GM18505 (cell line): Measurements from ENCODE around the gene GPR171.
A peak's percentile ranks its signal among the peaks of the same experiment; 100 is the strongest.
"Not testable (repeated sequence)": the region's sequence is repeated elsewhere in the genome, so short reads cannot be mapped to it uniquely, and the experiment has no call there.

ENCODE experiments used
- ATAC-seq: cut with Tn5 transposase; IDR thresholded peaks from one replicate; pipeline ENCODE4 v1.9.1; 2021; ENCODE audit not compliant: unreplicated experiment
- POLR2A ChIP-seq: IDR thresholded peaks from 4 replicates; pipeline ENCODE4 v1.6.1; 2011; ENCODE audit warnings: borderline replicate concordance; ENCODE audit not compliant: insufficient read depth, insufficient read length; ENCODE audit errors: extremely low read depth

GPR171 gene, protein sequence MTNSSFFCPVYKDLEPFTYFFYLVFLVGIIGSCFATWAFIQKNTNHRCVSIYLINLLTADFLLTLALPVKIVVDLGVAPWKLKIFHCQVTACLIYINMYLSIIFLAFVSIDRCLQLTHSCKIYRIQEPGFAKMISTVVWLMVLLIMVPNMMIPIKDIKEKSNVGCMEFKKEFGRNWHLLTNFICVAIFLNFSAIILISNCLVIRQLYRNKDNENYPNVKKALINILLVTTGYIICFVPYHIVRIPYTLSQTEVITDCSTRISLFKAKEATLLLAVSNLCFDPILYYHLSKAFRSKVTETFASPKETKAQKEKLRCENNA

DNA sequence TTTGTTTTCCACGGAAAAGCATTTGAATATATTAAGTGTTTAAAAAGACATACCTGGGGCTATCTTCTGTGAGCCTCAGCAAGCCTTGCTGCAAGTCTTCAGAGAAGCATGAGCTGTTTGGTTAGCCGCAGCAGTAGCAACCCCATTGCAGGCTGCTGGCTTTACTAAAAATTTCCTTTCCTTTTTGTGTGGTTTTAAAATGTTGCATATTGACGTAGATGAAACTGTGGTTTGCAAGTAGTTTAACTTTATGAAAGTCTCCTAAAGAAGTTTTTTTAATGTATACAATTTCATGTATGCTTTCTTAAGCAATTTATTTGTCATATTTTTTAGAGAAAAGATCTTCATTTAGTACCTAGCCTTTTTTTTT, at the start of gene GPR171:
Gene GPR171, minus strand, starts transcription at position 166 of the 370 bp plus-strand sequence. CDS start 3,830 bp downstream, outside the sequence.
- no peak for TF ChIP-seq POLR2A
- peak; percentile 81 for ATAC-seq

DNA sequence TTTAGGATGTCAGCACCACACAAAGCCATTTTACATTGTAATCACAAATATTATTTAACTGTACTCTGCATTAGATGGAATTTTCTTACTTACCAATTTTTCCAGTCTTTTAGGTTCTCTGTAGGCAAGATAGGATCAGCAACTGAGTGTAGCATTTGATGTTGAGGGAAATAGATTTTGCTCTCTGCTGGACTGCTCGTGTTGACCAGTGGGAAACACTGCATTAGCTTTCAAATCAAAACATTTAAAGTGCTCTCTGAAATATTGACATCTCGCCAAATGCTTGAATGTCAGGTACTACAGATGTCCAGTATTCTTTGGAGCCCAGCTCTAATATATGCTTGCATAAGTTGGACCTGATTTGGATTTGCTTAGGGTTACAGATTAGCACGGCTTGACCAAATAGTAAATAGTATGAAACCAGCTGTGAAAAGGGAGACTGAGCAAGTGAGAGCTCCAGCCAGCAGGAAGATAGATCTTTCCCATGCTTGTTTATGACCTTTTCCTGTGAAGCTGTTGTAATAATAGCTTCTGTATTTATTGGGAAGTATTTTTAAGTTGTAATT, 45.8 kb upstream of the GPR171 start:
- no peak for TF ChIP-seq POLR2A
- ATAC-seq: no peak

DNA sequence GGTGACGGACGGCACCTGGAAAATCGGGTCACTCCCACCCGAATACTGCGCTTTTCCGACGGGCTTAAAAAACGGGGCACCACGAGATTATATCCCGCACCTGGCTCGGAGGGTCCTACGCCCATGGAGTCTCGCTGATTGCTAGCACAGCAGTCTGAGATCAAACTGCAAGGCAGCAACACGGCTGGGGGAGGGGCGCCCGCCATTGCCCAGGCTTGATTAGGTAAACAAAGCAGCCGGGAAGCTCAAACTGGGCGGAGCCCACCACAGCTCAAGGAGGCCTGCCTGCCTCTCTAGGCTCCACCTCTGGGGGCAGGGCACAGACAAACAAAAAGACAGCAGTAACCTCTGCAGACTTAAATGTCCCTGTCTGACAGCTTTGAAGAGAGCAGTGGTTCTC, 39.0 kb upstream of the GPR171 start:
- ATAC-seq: not testable (repeated sequence)

DNA sequence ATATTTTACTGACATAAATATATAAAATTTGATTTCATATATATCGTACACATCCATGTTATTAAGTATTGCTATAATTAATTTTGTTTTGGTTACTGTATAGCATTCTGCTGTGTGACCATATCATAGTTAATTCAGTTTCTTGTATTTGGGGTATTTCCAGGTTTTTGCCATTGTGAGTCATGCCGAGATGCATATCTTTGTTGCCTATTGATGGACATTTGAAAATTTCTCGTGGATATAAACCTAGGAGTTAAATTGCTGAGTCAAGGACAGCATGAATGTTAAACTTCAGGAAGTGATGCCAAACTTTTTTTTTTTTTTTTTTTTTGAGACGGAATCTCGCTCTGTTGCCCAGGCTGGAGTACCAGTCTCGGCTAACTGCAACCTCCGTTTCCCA, 33.7 kb upstream of the GPR171 start:
- TF ChIP-seq POLR2A: no peak
- no peak for ATAC-seq

DNA sequence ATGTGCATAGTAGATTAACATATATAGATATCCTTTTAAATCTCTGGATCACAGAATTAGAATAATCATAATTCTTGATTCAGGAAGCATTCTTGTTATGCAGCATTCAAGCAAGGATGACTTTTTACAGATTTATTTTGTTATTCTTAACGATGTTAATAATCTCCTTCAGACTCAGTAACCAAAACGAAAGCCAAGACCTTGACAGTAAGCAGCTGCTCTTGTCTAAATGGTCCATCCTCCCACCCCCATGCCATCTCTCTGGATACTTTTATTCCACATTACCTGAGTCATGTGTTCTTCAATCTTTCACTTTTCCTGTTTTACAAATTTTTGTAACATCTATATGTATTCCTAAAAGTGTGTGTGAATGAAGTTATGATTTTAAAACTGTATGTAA, 33.3 kb upstream of the GPR171 start:
- ATAC-seq: no peak
- TF ChIP-seq POLR2A: no peak

DNA sequence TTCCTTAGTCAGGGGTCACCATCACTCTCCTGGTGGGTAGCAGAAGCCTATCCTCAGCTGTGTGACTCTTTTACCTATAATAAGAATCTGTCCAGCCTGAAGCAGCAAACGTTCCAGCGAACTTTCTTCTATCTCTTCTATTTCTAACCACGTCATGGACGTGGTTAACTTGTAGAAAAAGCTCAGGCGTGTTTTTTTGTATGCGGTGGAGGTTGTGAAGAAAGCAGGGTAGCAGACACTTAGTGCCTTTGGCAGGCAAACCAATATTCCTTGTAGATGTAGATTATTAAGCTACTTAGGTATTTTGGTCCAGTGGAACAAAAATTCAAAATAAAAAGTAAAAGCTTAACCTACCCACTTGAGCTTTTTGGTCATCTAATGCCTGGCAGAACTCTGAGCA, 31.8 kb upstream of the GPR171 start:
- no peak for TF ChIP-seq POLR2A
- ATAC-seq: no peak

DNA sequence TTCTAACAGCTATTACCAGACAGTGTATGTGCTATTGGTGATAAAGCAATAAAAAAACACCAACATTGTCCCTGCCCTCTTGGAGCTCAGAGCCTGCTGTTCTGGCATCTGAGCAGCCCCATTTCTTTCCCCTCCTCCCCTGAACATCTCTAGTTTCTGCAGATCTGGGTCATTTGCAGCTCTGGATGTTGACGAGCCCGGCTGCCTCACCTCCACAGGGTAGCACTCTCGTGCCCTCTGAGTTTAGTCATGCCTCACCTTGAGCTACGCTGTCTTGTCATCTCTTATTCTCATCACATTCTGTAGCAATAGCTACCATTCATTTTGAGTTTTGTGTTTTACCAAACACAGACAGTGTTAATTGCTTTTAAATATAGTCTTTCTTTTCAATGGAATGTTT, 30.0 kb upstream of the GPR171 start:
- TF ChIP-seq POLR2A: no peak
- ATAC-seq: no peak

DNA sequence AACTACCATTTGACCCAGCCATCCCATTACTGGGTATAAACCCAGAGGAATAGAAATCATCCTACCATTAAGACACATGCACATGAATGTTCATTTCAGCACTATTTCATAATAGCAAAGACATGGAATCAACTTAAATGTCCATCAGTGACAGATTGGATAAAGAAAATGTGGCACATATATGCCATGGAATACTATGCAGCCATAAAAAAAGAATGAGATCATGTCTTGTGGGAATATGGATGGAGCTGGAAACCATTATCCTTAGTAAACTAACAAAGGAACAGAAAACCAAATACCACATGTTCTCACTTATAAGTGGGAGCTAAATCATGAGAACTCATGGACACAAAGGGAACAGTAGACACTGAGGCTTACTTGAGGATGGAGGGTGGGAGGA, 29.4 kb upstream of the GPR171 start:
- not testable (repeated sequence) for ATAC-seq

DNA sequence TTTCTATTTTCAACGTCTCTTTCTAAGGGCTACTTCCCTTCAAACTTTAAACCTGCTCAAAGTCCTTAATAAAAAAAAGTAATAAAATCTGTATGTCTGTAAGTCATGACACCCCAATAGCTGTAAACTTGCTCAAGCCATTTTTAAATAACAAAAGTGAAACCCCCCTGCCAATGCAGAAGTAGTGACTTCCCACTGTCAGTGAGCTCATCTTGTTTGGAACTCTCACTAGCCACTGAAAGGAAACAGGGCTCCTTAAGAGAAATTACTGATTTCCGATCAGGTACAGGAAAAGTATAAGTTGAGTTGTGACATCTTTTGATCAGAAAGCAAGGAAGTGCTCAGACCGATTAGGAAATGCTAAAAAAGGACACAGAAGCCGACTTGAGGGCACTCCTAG, 27.6 kb upstream of the GPR171 start:
- TF ChIP-seq POLR2A: no peak
- ATAC-seq: peak; percentile 48

DNA sequence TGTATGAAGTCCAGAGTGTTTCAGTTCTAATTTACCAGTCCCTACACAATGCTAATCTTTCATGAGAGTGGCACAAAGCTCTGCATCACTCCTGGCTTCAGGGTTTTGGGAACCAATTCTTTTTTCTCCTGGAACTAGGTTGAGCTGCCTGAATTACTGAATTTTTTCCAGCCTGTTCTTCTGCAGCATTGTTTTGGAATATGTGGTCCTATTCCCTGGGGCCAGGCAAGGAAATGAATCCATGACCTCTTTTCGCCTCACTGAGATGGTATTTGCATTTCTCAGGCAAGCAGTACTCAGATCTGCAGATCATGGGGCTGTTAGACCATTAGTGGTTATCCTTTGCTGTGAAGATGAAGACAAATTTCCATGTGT, 25.6 kb upstream of the GPR171 start:
- no peak for TF ChIP-seq POLR2A
- ATAC-seq: no peak

DNA sequence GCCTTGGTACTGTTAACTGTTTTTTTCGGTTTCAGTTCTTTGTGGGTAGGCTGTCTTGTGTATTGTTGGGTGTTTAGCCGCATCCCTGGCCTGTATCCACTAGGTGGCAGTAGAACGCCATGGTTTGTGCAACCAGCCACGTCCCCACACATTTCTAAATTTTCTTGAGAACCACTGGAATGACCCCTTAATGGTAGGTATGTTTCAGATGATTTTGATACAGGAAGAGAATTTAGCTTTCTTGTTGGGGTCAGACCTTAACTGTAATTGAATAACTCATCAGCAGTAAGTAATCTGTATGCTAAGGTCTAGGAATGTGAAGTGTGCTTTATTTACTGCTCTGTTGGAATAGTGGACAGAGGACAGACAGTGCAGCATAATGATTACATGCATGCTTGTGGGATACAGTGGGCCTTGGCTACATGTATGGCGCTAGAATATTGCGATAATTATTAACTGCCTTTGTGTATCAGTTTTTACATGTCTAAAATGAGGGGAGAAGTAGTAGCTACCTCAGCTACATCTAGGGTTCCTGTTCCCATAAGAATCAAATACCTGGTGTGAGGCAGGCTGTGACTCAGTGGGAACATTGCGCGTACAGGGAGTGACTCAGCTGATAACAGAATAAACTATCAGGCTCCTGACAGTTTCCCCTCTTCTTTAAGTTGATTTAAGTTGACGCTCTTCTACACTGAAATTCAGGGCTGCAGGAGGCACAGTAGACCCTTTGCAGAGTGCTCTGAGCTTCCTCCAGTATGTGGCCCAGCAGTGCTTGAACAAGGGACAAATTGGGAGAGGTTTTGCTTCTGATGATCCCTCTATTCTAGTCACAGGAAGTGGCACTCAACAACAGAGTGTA, 25.0 kb upstream of the GPR171 start:
- ATAC-seq: peak; percentile 77
- TF ChIP-seq POLR2A: no peak

DNA sequence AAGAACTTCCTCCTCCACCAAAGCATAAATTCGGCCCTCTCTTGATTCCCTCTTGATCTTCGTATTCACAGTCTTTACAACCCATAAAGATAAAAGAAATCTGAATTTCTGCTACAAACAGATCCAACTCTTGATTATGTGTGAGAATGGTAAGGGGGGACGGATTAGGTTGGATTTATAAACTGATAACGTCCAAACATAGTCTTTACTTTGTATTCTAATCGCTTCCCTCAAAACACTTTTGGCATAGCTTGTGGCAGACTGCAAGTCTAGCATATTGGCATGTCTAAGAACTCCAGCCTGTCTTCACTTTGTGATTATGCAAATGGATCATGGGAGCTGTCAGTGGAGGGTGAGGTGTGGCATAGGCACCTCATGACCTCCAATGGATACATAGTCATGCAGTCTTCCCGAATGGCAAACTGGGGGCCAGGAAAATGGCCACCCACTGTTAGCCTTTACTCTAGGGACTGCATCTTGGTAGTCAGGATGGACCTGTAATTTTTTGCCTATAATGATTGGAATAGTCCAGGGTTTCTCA, 24.3 kb upstream of the GPR171 start:
- ATAC-seq: peak; percentile 31
- TF ChIP-seq POLR2A: no peak

DNA sequence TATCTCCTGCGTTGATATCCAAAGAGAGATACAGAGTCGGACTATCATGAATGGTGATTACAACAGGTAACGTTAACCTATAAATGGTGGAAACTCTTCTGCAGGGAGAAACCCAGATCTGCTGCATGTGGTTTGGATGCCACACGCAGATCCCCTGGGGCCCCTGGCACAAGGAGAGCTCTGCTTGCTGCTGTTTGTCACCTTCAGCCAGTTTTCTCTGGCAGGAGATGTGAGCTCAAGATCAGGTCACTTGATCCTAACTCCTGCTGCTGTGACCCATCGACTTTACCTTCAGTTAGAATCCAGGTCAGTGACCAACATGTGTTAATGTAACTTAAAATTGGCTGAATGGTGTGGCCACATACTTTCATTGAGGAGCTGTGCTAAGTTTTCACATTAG, 23.8 kb upstream of the GPR171 start:
- TF ChIP-seq POLR2A: no peak
- ATAC-seq: no peak

DNA sequence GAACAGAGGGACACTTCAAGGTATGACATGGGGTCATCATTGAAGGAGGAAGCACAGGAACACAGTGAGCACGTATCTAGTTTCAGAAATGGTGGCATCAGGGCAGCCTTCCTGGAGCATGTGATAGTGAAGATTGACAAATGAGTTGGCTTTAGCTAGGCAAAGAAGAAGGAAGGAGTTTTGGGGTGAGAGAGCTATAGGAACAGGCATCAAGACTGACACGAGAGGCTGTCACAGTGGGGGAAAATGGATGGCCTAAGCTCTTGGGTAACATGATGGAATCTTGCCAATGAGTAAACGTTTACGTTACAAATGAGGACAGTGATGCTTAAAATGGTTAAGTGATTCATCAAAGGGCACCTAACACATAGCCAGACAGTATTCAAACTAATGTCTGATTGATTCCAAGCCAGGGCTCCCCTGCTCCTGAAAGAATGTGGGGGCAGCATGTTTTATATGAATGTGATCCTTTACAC, 23.1 kb upstream of the GPR171 start:
- ATAC-seq: no peak

More for the DNA sequence above, 23.1 kb upstream of the GPR171 start:
- TF ChIP-seq POLR2A: no peak
